Measurements from ENCODE around the gene LENG8.

LENG8 gene

GRCh38 chr19:54449701-54450069 is 686 bp downstream of the LENG8 start:
- peak overlapping the region; percentile 42 for H3K27ac ChIP-seq (replicated peaks; ENCODE audit: low read length)
- no peak overlapping the region for H2BK12ac ChIP-seq (ENCODE audit: low read length)
- no peak overlapping the region for H3K4ac ChIP-seq (ENCODE audit: low read length)
- no CpG with 5 or more reads among the region's 21 CpGs for WGBS, 2 donors (ENCODE audit: extremely low coverage in 2 of 2, insufficient read length in 2 of 2, insufficient replicate concordance in 1 of 2)
- peaks cover 40 to 67% of the 10 kb centered on the region in 2 donors for H3K36me3 ChIP-seq (replicated peaks in 1 of 2; ENCODE audit: control insufficient read depth in 2 of 2, insufficient read depth in 2 of 2, low read length in 2 of 2)
- no peak for DNase-seq (ENCODE audit: low spot score)
- H3K27me3 ChIP-seq (ENCODE audit: control insufficient read depth in 3 of 3, insufficient read depth in 3 of 3, low read depth in 1 of 3, low read length in 3 of 3) = no peaks in the 10 kb centered on the region
- peak overlapping the region; percentile 97 for H3K14ac ChIP-seq (ENCODE audit: low read length)
- peak overlapping the region; percentile 92 for H3K18ac ChIP-seq (ENCODE audit: low read length)
- peaks cover 35% of the 10 kb centered on the region for H3K79me1 ChIP-seq (ENCODE audit: low read depth, low read length)
- no peaks in the 10 kb centered on the region for H3K9me3 ChIP-seq (replicated peaks in 1 of 2; ENCODE audit: control insufficient read depth in 2 of 2, insufficient read depth in 1 of 2, low read depth in 1 of 2, low read length in 2 of 2)
- peak overlapping the region; percentile 92 for H3K4me2 ChIP-seq (ENCODE audit: insufficient read depth, low read length, poor library complexity, severe bottlenecking)
- H4K8ac ChIP-seq (ENCODE audit: low read depth, low read length) = no peak overlapping the region
- peak overlapping the region; percentile 88 for H2AFZ ChIP-seq (ENCODE audit: low read length)
- H4K91ac ChIP-seq (ENCODE audit: low read depth, low read length, poor library complexity) = no peak overlapping the region
- peak overlapping the region; percentile 97 for H3K9ac ChIP-seq (ENCODE audit: low read depth, low read length, poor library complexity)
- no peak overlapping the region for H2BK120ac ChIP-seq (ENCODE audit: low read depth, low read length)
- peaks cover 0 to 4% of the 10 kb centered on the region in 2 donors for H3K4me1 ChIP-seq (ENCODE audit: control insufficient read depth in 2 of 2, insufficient read depth in 1 of 2, low read depth in 1 of 2, low read length in 2 of 2)
- H2BK15ac ChIP-seq (ENCODE audit: low read length) = no peak overlapping the region
- peak overlapping the region; percentile 90 for H2BK5ac ChIP-seq (ENCODE audit: low read length)
- peak overlapping the region; percentile 73 for H2AK5ac ChIP-seq (ENCODE audit: low read depth, low read length)
- peak overlapping the region; percentile 100 for H3K23ac ChIP-seq (ENCODE audit: low read depth, low read length, poor library complexity)
- H3K4me3 ChIP-seq (ENCODE audit: low read length in 2 of 2) = peak overlapping the region; percentile 85 to 89

DNA sequence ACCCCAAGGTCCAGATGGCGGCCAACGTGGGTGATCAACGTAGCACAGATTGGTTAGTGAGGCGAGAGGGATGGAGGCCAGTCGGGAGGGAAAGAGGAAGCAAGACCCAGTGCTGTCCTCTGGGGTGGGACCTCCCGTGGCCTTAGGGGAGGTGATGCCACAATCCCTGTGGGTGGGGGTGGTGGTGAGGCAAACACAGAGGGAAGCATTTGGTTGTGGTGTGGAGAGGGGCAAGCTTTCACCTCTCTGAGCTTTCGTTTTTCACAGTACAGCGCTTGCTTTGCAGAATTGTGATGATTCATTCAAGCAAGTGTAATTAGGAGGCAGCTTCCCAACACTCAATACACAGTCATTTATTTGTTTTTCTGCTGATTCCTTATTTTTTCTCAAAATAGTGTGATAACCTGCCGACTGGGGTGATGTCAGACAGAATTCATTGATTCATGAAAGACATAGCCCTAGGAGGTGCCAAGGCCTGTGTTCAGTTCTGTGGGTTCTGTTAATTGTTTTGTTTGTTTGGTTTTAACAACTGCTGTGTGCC is 2.4 kb downstream of the LENG8 start:
- Histone ChIP-seq H4K8ac (ENCODE audit: low read depth, low read length) (no peak overlapping the region), H2AK5ac (ENCODE audit: low read depth, low read length) (no peak overlapping the region), H3K4ac (ENCODE audit: low read length) (no peak overlapping the region), H3K4me3 (ENCODE audit: low read length in 2 of 2) (no peak overlapping the region), H3K4me1 (ENCODE audit: control insufficient read depth in 2 of 2, insufficient read depth in 1 of 2, low read depth in 1 of 2, low read length in 2 of 2) (peaks cover 0 to 4% of the 10 kb centered on the region in 2 donors), H3K9me3 (replicated peaks in 1 of 2; ENCODE audit: control insufficient read depth in 2 of 2, insufficient read depth in 1 of 2, low read depth in 1 of 2, low read length in 2 of 2) (no peaks in the 10 kb centered on the region), H3K23ac (ENCODE audit: low read depth, low read length, poor library complexity) (no peak overlapping the region), H3K27ac (replicated peaks; ENCODE audit: low read length) (no peak overlapping the region), H2BK5ac (ENCODE audit: low read length) (no peak overlapping the region), H3K36me3 (replicated peaks in 1 of 2; ENCODE audit: control insufficient read depth in 2 of 2, insufficient read depth in 2 of 2, low read length in 2 of 2) (peaks cover 56 to 71% of the 10 kb centered on the region in 2 donors), H2AFZ (ENCODE audit: low read length) (no peak overlapping the region), H3K4me2 (ENCODE audit: insufficient read depth, low read length, poor library complexity, severe bottlenecking) (no peak overlapping the region), H3K9ac (ENCODE audit: low read depth, low read length, poor library complexity) (peak overlapping the region; percentile 27), H3K18ac (ENCODE audit: low read length) (no peak overlapping the region), H3K14ac (ENCODE audit: low read length) (no peak overlapping the region), H2BK12ac (ENCODE audit: low read length) (no peak overlapping the region), H2BK120ac (ENCODE audit: low read depth, low read length) (no peak overlapping the region), H3K79me1 (ENCODE audit: low read depth, low read length) (peaks cover 41% of the 10 kb centered on the region), H3K27me3 (ENCODE audit: control insufficient read depth in 3 of 3, insufficient read depth in 3 of 3, low read depth in 1 of 3, low read length in 3 of 3) (no peaks in the 10 kb centered on the region), H2BK15ac (ENCODE audit: low read length) (no peak overlapping the region), H4K91ac (ENCODE audit: low read depth, low read length, poor library complexity) (no peak overlapping the region)
- DNase-seq (ENCODE audit: low spot score) = no peak
- no CpG with 5 or more reads among the region's 9 CpGs for WGBS, 2 donors (ENCODE audit: extremely low coverage in 2 of 2, insufficient read length in 2 of 2, insufficient replicate concordance in 1 of 2)

GRCh38 chr19:54451997-54452396 is 3.0 kb downstream of the LENG8 start:
- Histone ChIP-seq H2AFZ (ENCODE audit: low read length) (no peak overlapping the region), H3K9ac (ENCODE audit: low read depth, low read length, poor library complexity) (peak overlapping the region; percentile 3), H3K4me2 (ENCODE audit: insufficient read depth, low read length, poor library complexity, severe bottlenecking) (no peak overlapping the region), H3K14ac (ENCODE audit: low read length) (no peak overlapping the region), H3K23ac (ENCODE audit: low read depth, low read length, poor library complexity) (peak overlapping the region; percentile 73), H3K9me3 (replicated peaks in 1 of 2; ENCODE audit: control insufficient read depth in 2 of 2, insufficient read depth in 1 of 2, low read depth in 1 of 2, low read length in 2 of 2) (no peaks in the 10 kb centered on the region), H3K27ac (replicated peaks; ENCODE audit: low read length) (no peak overlapping the region), H2BK5ac (ENCODE audit: low read length) (no peak overlapping the region), H2BK15ac (ENCODE audit: low read length) (no peak overlapping the region), H2AK5ac (ENCODE audit: low read depth, low read length) (no peak overlapping the region), H3K27me3 (ENCODE audit: control insufficient read depth in 3 of 3, insufficient read depth in 3 of 3, low read depth in 1 of 3, low read length in 3 of 3) (no peaks in the 10 kb centered on the region), H3K79me1 (ENCODE audit: low read depth, low read length) (peaks cover 41% of the 10 kb centered on the region), H3K36me3 (replicated peaks in 1 of 2; ENCODE audit: control insufficient read depth in 2 of 2, insufficient read depth in 2 of 2, low read length in 2 of 2) (peaks cover 62 to 71% of the 10 kb centered on the region in 2 donors), H2BK120ac (ENCODE audit: low read depth, low read length) (no peak overlapping the region), H4K8ac (ENCODE audit: low read depth, low read length) (no peak overlapping the region), H4K91ac (ENCODE audit: low read depth, low read length, poor library complexity) (no peak overlapping the region), H2BK12ac (ENCODE audit: low read length) (no peak overlapping the region), H3K4me1 (ENCODE audit: control insufficient read depth in 2 of 2, insufficient read depth in 1 of 2, low read depth in 1 of 2, low read length in 2 of 2) (peaks cover 0 to 4% of the 10 kb centered on the region in 2 donors), H3K18ac (ENCODE audit: low read length) (no peak overlapping the region), H3K4me3 (ENCODE audit: low read length in 2 of 2) (peak overlapping the region in 1 of 2 donors; percentile 56), H3K4ac (ENCODE audit: low read length) (no peak overlapping the region)
- WGBS, 2 donors (ENCODE audit: extremely low coverage in 2 of 2, insufficient read length in 2 of 2, insufficient replicate concordance in 1 of 2) = no CpG with 5 or more reads among the region's 11 CpGs
- no peak for DNase-seq (ENCODE audit: low spot score)

GRCh38 chr19:54452626-54453025 is 3.6 kb downstream of the LENG8 start:
- no peak overlapping the region for H3K14ac ChIP-seq (ENCODE audit: low read length)
- no peak overlapping the region for H3K4ac ChIP-seq (ENCODE audit: low read length)
- H4K91ac ChIP-seq (ENCODE audit: low read depth, low read length, poor library complexity) = no peak overlapping the region
- WGBS, 2 donors (ENCODE audit: extremely low coverage in 2 of 2, insufficient read length in 2 of 2, insufficient replicate concordance in 1 of 2) = no CpG with 5 or more reads among the region's 11 CpGs
- no peak overlapping the region for H3K23ac ChIP-seq (ENCODE audit: low read depth, low read length, poor library complexity)
- no peaks in the 10 kb centered on the region for H3K27me3 ChIP-seq (ENCODE audit: control insufficient read depth in 3 of 3, insufficient read depth in 3 of 3, low read depth in 1 of 3, low read length in 3 of 3)
- no peak overlapping the region for H3K27ac ChIP-seq (replicated peaks; ENCODE audit: low read length)
- no peak overlapping the region for H3K4me2 ChIP-seq (ENCODE audit: insufficient read depth, low read length, poor library complexity, severe bottlenecking)
- H2BK12ac ChIP-seq (ENCODE audit: low read length) = no peak overlapping the region
- no peak overlapping the region for H2BK15ac ChIP-seq (ENCODE audit: low read length)
- H3K4me3 ChIP-seq (ENCODE audit: low read length in 2 of 2) = no peak overlapping the region
- H3K9ac ChIP-seq (ENCODE audit: low read depth, low read length, poor library complexity) = peak overlapping the region; percentile 21
- no peak overlapping the region for H4K8ac ChIP-seq (ENCODE audit: low read depth, low read length)
- H3K36me3 ChIP-seq (replicated peaks in 1 of 2; ENCODE audit: control insufficient read depth in 2 of 2, insufficient read depth in 2 of 2, low read length in 2 of 2) = peaks cover 64 to 75% of the 10 kb centered on the region in 2 donors
- H3K18ac ChIP-seq (ENCODE audit: low read length) = no peak overlapping the region
- DNase-seq (ENCODE audit: low spot score) = no peak
- no peaks in the 10 kb centered on the region for H3K9me3 ChIP-seq (replicated peaks in 1 of 2; ENCODE audit: control insufficient read depth in 2 of 2, insufficient read depth in 1 of 2, low read depth in 1 of 2, low read length in 2 of 2)
- peaks cover 0 to 4% of the 10 kb centered on the region in 2 donors for H3K4me1 ChIP-seq (ENCODE audit: control insufficient read depth in 2 of 2, insufficient read depth in 1 of 2, low read depth in 1 of 2, low read length in 2 of 2)
- H3K79me1 ChIP-seq (ENCODE audit: low read depth, low read length) = peaks cover 41% of the 10 kb centered on the region
- H2AFZ ChIP-seq (ENCODE audit: low read length) = no peak overlapping the region
- no peak overlapping the region for H2AK5ac ChIP-seq (ENCODE audit: low read depth, low read length)
- H2BK120ac ChIP-seq (ENCODE audit: low read depth, low read length) = no peak overlapping the region
- no peak overlapping the region for H2BK5ac ChIP-seq (ENCODE audit: low read length)
